Endodermal cell (in vitro differentiated cells): ENCODE results near the gene COL20A1. TPM values are rescaled to one million over a fixed set of nuclear protein-coding genes. Genes with fewer than 3 reads are reported as not detected.

Source experiments
- DNase-seq: peaks from one replicate; pipeline ENCODE4 v3.0.0-alpha.2; 2017
- H3K27ac ChIP-seq: 2 replicates; pipeline ENCODE4 v1.5.1; 2013; ENCODE audit warnings: mild to moderate bottlenecking, low read depth, low read length, moderate library complexity
- H3K27me3 ChIP-seq: 2 replicates; pipeline ENCODE4 v1.6.1; 2013; ENCODE audit warnings: mild to moderate bottlenecking, low read length, moderate library complexity; ENCODE audit not compliant: insufficient read depth, control insufficient read depth, poor library complexity, severe bottlenecking
- H3K36me3 ChIP-seq: 2 replicates; pipeline ENCODE4 v1.7.0; 2013; ENCODE audit warnings: mild to moderate bottlenecking, low read length, moderate library complexity; ENCODE audit not compliant: control insufficient read depth, insufficient read depth
- H3K4me1 ChIP-seq: one replicate; pipeline ENCODE4 v1.7.0; 2013; ENCODE audit warnings: low read length; ENCODE audit not compliant: control insufficient read depth, insufficient read depth
- H3K4me3 ChIP-seq: 2 replicates; pipeline ENCODE4 v1.5.1; 2013; ENCODE audit warnings: mild to moderate bottlenecking, low read length, moderate library complexity
- H3K9ac ChIP-seq: 2 replicates; pipeline ENCODE4 v1.6.1; 2013; ENCODE audit warnings: mild to moderate bottlenecking, low read length, moderate library complexity; ENCODE audit not compliant: poor library complexity, severe bottlenecking; ENCODE audit errors: extremely low read depth
- H3K9me3 ChIP-seq: 2 replicates; pipeline ENCODE4 v1.6.1; 2013; ENCODE audit warnings: mild to moderate bottlenecking, low read length, moderate library complexity; ENCODE audit not compliant: control insufficient read depth
- H3K27ac Mint-ChIP-seq: 2 replicates; pipeline ENCODE4 v1.8.0; 2020; ENCODE audit warnings: mixed read lengths
- H3K27me3 Mint-ChIP-seq: 2 replicates; pipeline ENCODE4 v1.8.0; 2021; ENCODE audit warnings: mild to moderate bottlenecking, mixed read lengths; ENCODE audit not compliant: insufficient read depth
- H3K36me3 Mint-ChIP-seq: 2 replicates; pipeline ENCODE4 v1.8.0; 2020; ENCODE audit warnings: low read depth, mixed read lengths
- H3K4me1 Mint-ChIP-seq: 2 replicates; pipeline ENCODE4 v1.8.0; 2020; ENCODE audit warnings: mixed read lengths
- H3K4me3 Mint-ChIP-seq: 2 replicates; pipeline ENCODE4 v1.8.0; 2020; ENCODE audit warnings: mild to moderate bottlenecking, moderate library complexity, mixed read lengths
- H3K9me3 Mint-ChIP-seq: 2 replicates; pipeline ENCODE4 v1.8.0; 2020; ENCODE audit warnings: mild to moderate bottlenecking, mixed read lengths
- CTCF ChIP-seq: fragments of 200-600 bp; sonication (generic); conservative IDR thresholded peaks from 2 replicates; pipeline ENCODE4 v1.5.0; 2021; ENCODE audit warnings: antibody characterized with exemption, mild to moderate bottlenecking
- WGBS, 2 experiments: methylation state at CpG; one replicate each; pipeline versions ENCODE4 v1.1.5 to v1.1.7; 2013; ENCODE audit warnings: missing lambda C conversion rate in 2 of 2, mixed read lengths in 1 of 2; ENCODE audit not compliant: insufficient coverage in 1 of 2, insufficient read length in 1 of 2; 5-methylcytosine and 5-hydroxymethylcytosine counted together
- total RNA-seq, 2 donors: library from RNA; stranded (reverse); fragmentation: NEBNext Ultra II Directional in 1 of 2; extraction: Animal tissue kit (Norgen Biotek cat#: 25700) in 1 of 2; gene quantifications; 2 replicates in 1 of 2; 3 replicates in 1 of 2; pipeline ENCODE4 v1.2.1, GENCODE V29; 2021

Gene COL20A1
- total RNA-seq, 2 donors from 2014 or later = 0.44 TPM; not detected in 1

- Histone ChIP-seq H3K9ac (no peak overlapping the region), H3K36me3 (no peaks in the 10 kb centered on the region), H3K4me3 (no peak overlapping the region), H3K27ac (no peak overlapping the region), H3K4me1 (no peaks in the 10 kb centered on the region), H3K9me3 (no peaks in the 10 kb centered on the region), H3K27me3 (peaks cover 16% of the 10 kb centered on the region)
- Mint-ChIP-seq H3K9me3 (no peaks in the 10 kb centered on the region), H3K27ac (no peak overlapping the region), H3K36me3 (no peaks in the 10 kb centered on the region), H3K27me3 (peaks cover 8% of the 10 kb centered on the region), H3K4me1 (peaks cover 8% of the 10 kb centered on the region), H3K4me3 (no peak overlapping the region)
- DNase-seq = no peak
- 84 to 85% methylated on average over 8 to 22 of the region's 22 CpGs for WGBS, 2 experiments
- TF ChIP-seq CTCF = no peak
Observed at GRCh38 chr20:63365601-63366389, 72.8 kb downstream of the COL20A1 start.

DNA sequence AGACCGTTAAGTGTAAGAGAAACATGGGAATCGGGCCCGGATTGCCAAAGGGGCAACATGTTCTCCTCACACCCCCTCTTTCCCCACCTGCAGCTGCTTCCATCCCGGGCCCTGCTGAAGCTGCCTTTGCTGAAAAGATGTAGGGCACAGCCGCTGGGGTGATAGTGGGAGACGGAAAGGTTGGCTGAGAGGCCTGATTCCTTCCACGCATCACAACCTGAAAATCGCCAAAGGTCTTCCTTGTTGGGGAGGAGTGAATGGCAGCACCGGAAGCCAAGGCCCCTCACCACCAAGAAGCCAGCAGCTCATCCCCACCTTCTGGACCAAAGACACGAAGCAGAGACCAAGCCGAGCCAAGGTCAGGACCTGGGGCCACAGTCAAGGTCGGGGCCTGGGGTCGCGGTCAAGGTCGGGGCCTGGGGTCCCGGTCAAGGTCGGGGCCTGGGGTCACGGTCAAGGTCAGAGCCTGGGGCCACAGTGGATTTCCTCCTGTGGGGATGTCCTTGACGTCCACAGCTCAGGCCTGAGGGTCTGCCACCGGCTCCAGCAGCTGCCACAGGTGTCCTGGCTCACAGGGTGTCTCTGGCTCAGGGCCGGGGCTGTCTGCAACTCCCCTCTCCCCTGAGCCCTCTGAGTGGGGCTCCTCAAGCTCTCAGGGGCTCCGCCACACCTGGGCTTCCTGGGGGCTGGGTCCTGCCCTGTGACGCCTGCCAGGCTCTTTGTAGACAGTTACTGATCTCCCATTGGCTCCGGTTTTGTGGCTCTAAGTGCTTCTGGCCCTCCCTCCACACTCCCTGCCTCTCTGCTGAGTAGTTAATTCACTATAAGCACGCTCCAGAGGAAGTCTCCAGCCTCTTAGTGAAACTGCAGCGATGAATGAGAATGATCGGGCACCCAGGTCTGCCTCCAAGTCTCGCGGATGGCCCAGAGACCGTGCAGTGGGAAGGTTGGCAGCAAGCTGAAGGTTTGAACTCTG is 73.7 kb downstream of the COL20A1 start:
- Histone ChIP-seq H3K9me3 (no peaks in the 10 kb centered on the region), H3K27me3 (peaks cover 9% of the 10 kb centered on the region), H3K4me1 (no peaks in the 10 kb centered on the region), H3K4me3 (no peak overlapping the region), H3K27ac (no peak overlapping the region), H3K36me3 (no peaks in the 10 kb centered on the region), H3K9ac (no peak overlapping the region)
- H3K4me3 Mint-ChIP-seq = no peak overlapping the region
- H3K36me3 Mint-ChIP-seq = no peaks in the 10 kb centered on the region
- no peak overlapping the region for H3K27ac Mint-ChIP-seq
- H3K4me1 Mint-ChIP-seq = peaks cover 8% of the 10 kb centered on the region
- peaks cover 6% of the 10 kb centered on the region for H3K27me3 Mint-ChIP-seq
- no peak for DNase-seq
- H3K9me3 Mint-ChIP-seq = no peaks in the 10 kb centered on the region
- WGBS, 2 experiments = 87 to 91% methylated on average over 21 to 30 of the region's 30 CpGs
- no peak for TF ChIP-seq CTCF

DNA sequence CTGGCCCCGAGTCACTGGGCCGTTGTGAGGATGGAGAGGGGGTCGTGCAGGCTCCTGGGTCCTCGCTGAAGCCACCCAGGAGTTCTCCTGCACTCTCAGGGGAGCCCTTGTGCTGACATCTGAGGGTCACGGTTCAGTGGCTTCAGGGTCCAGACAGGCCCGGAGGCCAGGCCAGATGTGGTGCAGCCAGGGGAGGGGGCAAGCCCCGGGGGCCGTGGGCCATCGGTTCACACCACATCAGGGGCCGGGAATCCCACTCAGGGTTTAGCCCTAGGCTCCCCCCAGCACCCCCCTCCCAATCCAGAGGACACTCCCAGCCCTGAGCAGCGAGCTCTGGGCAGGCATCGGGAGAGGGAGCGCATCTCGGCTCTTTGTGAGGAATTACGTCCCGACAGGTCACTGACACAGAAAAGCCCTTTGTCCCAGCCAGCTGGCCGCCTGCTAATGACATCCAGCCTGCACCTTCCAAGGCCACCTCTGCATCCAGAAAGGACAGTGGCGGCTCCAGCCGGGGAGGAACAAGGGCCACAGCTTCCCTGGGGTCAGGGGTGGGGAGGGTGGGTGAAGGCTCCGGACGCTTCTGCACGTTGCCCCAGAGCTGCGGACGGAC is 74.6 kb downstream of the COL20A1 start:
- Mint-ChIP-seq H3K4me3 (no peak overlapping the region), H3K27ac (no peak overlapping the region), H3K4me1 (peaks cover 4% of the 10 kb centered on the region), H3K9me3 (no peaks in the 10 kb centered on the region), H3K36me3 (no peaks in the 10 kb centered on the region), H3K27me3 (peaks cover 3% of the 10 kb centered on the region)
- Histone ChIP-seq H3K27me3 (peaks cover under 1% of the 10 kb centered on the region), H3K9me3 (no peaks in the 10 kb centered on the region), H3K4me1 (no peaks in the 10 kb centered on the region), H3K27ac (no peak overlapping the region), H3K4me3 (no peak overlapping the region), H3K36me3 (no peaks in the 10 kb centered on the region), H3K9ac (no peak overlapping the region)
- no peak for TF ChIP-seq CTCF
- 75 to 87% methylated on average over 7 to 24 of the region's 24 CpGs for WGBS, 2 experiments
- DNase-seq = no peak
